22Rv1 (cell line): ENCODE results near the gene RRAD.

Source experiments
- CTCF ChIP-seq: fragments of 450-650 bp; IDR thresholded peaks from 2 replicates; pipeline ENCODE4 v1.5.1; 2017; ENCODE audit warnings: mild to moderate bottlenecking
- ZFX ChIP-seq: fragments of 450-650 bp; IDR thresholded peaks from 2 replicates; pipeline ENCODE4 v1.6.1; 2017; ENCODE audit warnings: antibody characterized with exemption, borderline replicate concordance

GRCh38 chr16:66940236-66940635 lies 14.9 kb upstream of the RRAD start:
- TF ChIP-seq CTCF, result no peak
- no peak for TF ChIP-seq ZFX
